AG09309 (cell line): ENCODE measurements around the gene ATG4D.
"Not testable (repeated sequence)": the region's sequence is repeated elsewhere in the genome, so short reads cannot be mapped to it uniquely, and the experiment has no call there.

Experiments
- DNase-seq: peaks from one replicate; pipeline ENCODE4 v3.0.0-alpha.2; 2010; ENCODE audit warnings: low read depth
- H3K4me3 ChIP-seq: 2 replicates; pipeline ENCODE4 v1.5.1; 2011; ENCODE audit warnings: mild to moderate bottlenecking, low read depth, low read length, moderate library complexity; ENCODE audit not compliant: control insufficient read depth
- CTCF ChIP-seq: IDR thresholded peaks from 2 replicates; pipeline ENCODE4 v1.5.1; 2011; ENCODE audit warnings: mild to moderate bottlenecking, low read depth, low read length, inconsistent platforms; ENCODE audit not compliant: insufficient read depth, control insufficient read depth; ENCODE audit errors: missing control alignments

The ATG4D gene

GRCh38 chr19:10567656-10568055, 24.0 kb downstream of the ATG4D start:
- TF ChIP-seq CTCF: no peak
- DNase-seq: no peak
- H3K4me3 ChIP-seq: peak overlapping the region; percentile 50

- no peak for TF ChIP-seq CTCF
- no peak for DNase-seq
- peak overlapping the region; percentile 50 for H3K4me3 ChIP-seq
Observed at GRCh38 chr19:10568062-10568825, 24.5 kb downstream of the ATG4D start.

DNA sequence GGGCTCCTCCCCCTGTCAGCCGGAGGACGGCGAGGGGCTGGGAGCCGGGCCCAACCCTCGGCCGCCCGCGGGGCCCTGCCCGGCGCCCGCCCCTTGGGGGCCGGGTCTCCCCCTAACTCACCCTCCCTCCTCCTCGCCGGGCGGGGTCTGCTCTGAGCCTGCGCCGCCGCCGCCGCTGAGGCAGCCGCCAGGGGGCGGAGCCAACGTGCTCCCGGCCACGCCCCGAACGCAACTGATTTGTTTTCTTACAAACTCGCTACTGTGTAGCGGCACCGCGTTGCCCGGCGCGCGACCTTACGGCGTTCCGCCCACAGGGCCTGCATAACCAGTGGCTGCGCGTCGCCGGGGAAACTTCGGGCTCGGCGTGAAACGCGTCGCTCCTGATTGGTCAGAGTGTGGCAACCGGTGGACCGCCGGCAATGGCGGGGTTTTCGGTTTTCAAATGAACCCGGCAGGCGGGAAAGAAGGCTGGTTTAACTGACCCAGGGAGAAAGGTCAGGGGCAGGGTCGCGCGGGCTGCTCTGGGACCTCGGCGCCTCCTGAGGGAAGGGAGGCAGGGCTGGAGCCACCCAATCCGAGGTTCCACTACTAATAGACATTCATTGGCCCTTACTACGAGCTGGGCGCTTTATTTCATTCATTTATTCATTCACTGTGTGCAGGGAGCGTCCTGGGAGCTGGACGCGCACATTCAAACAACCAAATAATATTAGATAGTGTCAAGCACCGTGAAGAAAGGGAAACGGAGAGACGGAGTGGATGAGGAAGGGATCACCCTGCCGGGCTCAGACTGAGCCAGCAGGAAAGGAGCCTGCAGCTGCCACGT, 25.3 kb downstream of the ATG4D start, which contains the start of gene CDKN2D:
CDKN2D (minus strand) TSS at position 154 of the 826 bp plus-strand sequence. CDS start 326 bp downstream, outside the sequence.
- TF ChIP-seq CTCF: peak; percentile 3
- peak; percentile 96 for DNase-seq
- peak within 1 kb of the TSS; percentile 59 for H3K4me3 ChIP-seq

- DNase-seq, H3K4me3 ChIP-seq: not testable (repeated sequence)
Observed at GRCh38 chr19:10573793-10574192, 30.1 kb downstream of the ATG4D start.

- no peak for DNase-seq
- TF ChIP-seq CTCF: no peak
- no peak overlapping the region for H3K4me3 ChIP-seq
Observed at GRCh38 chr19:10574462-10574861, 30.8 kb downstream of the ATG4D start.

DNA sequence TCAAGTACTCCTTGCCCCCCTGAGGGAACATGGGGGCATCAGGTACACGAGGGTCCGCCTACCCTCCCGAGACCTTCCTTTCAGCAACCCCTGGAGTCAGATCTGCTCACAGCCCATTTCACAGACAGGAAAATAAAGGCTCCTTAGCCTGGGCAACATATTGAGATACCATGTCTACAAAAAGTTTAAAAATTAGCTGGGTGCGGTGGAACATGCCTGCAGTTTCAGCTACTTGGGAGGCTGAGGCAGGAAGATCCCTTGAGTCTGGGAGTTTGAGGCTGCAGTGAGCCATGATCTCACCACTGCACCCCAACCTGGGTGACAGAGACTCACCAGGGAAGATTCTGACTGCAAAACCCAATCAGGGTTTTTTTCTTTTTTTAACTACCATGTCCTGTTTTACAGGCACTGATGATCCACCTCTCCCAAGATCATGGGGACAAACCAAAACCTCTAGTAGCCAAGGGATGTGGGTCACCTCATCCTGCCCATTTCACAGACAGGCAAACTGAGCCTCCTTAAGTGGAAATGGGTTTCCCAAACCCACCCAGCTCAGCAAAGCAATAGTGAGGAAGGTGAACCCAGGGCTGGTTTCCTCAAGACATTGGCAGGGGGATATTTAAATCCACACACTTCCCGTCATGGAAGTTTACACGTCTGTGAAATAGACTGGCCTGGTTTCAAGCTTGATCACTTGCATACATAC, 31.5 kb downstream of the ATG4D start:
- no peak overlapping the region for H3K4me3 ChIP-seq
- TF ChIP-seq CTCF: no peak
- no peak for DNase-seq
